IPS DF 19.7 (cell line): Measurements from ENCODE around the gene NUP160.
"Not testable (repeated sequence)": the region's sequence is repeated elsewhere in the genome, so short reads cannot be mapped to it uniquely, and the experiment has no call there.

Source experiments
- DNase-seq: peaks from one replicate; pipeline ENCODE4 v3.0.0-alpha.2; 2013; ENCODE audit warnings: low read depth, low spot score

NUP160 gene

GRCh38 chr11:47847892-47848699 lies at the start of gene NUP160:
Gene NUP160 (minus strand): TSS chr11:47848350. CDS start chr11:47848318, 32 bp downstream.
- DNase-seq, result peak; percentile 35

- no peak for DNase-seq
These were observed 48.0 kb upstream of the NUP160 start for GRCh38 chr11:47896199-47896598.

- no peak for DNase-seq
These were observed 46.9 kb upstream of the NUP160 start for GRCh38 chr11:47895035-47895434.

GRCh38 chr11:47892546-47893276 lies 44.6 kb upstream of the NUP160 start:
- not testable (repeated sequence) for DNase-seq

GRCh38 chr11:47891886-47892285 lies 43.7 kb upstream of the NUP160 start:
- no peak for DNase-seq

GRCh38 chr11:47889714-47890441 lies 41.7 kb upstream of the NUP160 start:
- no peak for DNase-seq

- DNase-seq, result no peak
These were observed 39.9 kb upstream of the NUP160 start for GRCh38 chr11:47887910-47888569.

- DNase-seq, result no peak
These were observed 37.9 kb upstream of the NUP160 start for GRCh38 chr11:47886096-47886495.

GRCh38 chr11:47882437-47882836 lies 34.3 kb upstream of the NUP160 start:
- DNase-seq, result not testable (repeated sequence)

GRCh38 chr11:47881145-47881544 lies 33.0 kb upstream of the NUP160 start:
- no peak for DNase-seq

GRCh38 chr11:47879259-47880158 lies 31.4 kb upstream of the NUP160 start:
- no peak for DNase-seq

- DNase-seq, result not testable (repeated sequence)
These were observed 27.7 kb upstream of the NUP160 start for GRCh38 chr11:47875858-47876257.

- DNase-seq, result no peak
These were observed 22.3 kb upstream of the NUP160 start for GRCh38 chr11:47870404-47870803.

GRCh38 chr11:47869544-47870393 lies 21.6 kb upstream of the NUP160 start:
- no peak for DNase-seq

- DNase-seq, result no peak
These were observed 19.7 kb upstream of the NUP160 start for GRCh38 chr11:47867823-47868222.

GRCh38 chr11:47866892-47867291 lies 18.7 kb upstream of the NUP160 start:
- DNase-seq, result not testable (repeated sequence)

- no peak for DNase-seq
These were observed 16.8 kb upstream of the NUP160 start for GRCh38 chr11:47864901-47865300.

- DNase-seq, result no peak
These were observed 15.8 kb upstream of the NUP160 start for GRCh38 chr11:47863898-47864430.

- DNase-seq, result no peak
These were observed 15.2 kb upstream of the NUP160 start for GRCh38 chr11:47863189-47863897.
